Stimulated activated memory B cell treated with anti-CD40 and anti-IgM and Interleukin-4, amounts not matched to agents 10 μg/mL and 1 μg/mL and 100 μg/mL, for 72 hours (primary cell): Measurements from ENCODE around the gene SEMA3A.
"Not testable (repeated sequence)": the region's sequence is repeated elsewhere in the genome, so short reads cannot be mapped to it uniquely, and the experiment has no call there.

Experiments used
- ATAC-seq: fragments of 150-1000 bp; cut with Tn5 transposase; 2 replicates; pipeline ENCODE4 v1.10.0; 2021
- H3K27ac Mint-ChIP-seq: one replicate; pipeline ENCODE4 v1.8.0; 2022; ENCODE audit warnings: mild to moderate bottlenecking, mixed read lengths
- H3K27me3 Mint-ChIP-seq: one replicate; pipeline ENCODE4 v1.8.0; 2022; ENCODE audit warnings: mixed read lengths
- H3K36me3 Mint-ChIP-seq: one replicate; pipeline ENCODE4 v1.8.0; 2022; ENCODE audit warnings: mixed read lengths
- H3K4me1 Mint-ChIP-seq: one replicate; pipeline ENCODE4 v1.8.0; 2022; ENCODE audit warnings: mixed read lengths
- H3K4me3 Mint-ChIP-seq: one replicate; pipeline ENCODE4 v1.8.0; 2022; ENCODE audit warnings: mild to moderate bottlenecking, moderate library complexity, mixed read lengths
- H3K9me3 Mint-ChIP-seq: one replicate; pipeline ENCODE4 v1.8.0; 2022; ENCODE audit warnings: mixed read lengths

The SEMA3A gene

DNA sequence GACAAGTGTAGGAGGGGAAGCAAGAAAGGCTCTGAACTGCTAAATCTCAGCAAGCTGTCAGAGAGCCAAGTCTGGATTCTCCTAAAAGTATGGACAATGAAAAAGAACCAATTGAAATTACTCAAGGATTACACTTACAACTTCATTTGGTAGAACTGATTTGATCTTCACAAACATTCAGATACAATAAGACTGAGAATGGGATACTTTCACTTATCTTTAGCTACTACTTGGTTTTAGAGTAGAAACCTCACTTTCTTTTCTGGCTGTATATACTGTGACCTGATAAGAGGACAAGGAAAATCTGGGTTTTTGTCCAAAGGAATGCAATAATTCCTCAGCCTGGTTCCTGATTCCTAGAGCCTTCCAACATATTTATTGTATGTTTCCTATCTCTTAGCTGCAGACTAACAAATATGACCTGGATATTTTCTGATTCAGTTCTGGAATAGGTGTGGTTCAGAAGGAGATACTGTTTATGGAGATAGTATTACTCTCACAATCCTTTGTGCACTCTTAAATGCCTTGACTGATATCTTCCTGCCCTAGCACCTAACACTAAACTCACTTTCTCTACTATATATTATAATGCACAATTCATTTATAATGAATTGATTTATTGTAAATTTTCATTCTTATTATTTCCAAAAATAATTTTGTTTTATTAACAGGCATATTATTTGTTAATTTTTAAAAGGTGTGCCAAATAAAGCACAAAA, 7.3 kb downstream of the SEMA3A start:
- Mint-ChIP-seq H3K27ac (no peak overlapping the region), H3K27me3 (no peaks in the 10 kb centered on the region), H3K4me1 (no peaks in the 10 kb centered on the region), H3K36me3 (no peaks in the 10 kb centered on the region), H3K4me3 (no peak overlapping the region), H3K9me3 (peaks cover 3% of the 10 kb centered on the region)
- no peak for ATAC-seq

DNA sequence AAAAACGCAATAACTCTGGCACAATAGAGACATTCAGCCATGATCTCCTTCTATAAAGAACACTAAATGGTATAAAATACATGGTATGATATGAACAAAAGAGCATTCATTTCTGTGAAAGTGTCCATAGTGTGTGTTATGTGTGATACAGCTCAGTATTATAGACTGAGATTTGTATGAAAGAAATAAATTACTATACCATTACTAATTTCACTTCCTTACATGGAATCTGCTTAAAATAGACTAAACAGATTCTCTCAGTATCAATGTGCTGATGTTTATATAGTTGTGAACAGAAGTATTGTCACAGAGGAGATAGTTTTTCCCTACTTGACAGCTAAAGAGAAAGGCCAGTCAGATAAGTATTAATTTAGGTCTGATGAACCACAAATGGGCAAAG, 10.8 kb downstream of the SEMA3A start:
- H3K9me3 Mint-ChIP-seq = peaks cover 3% of the 10 kb centered on the region
- no peaks in the 10 kb centered on the region for H3K27me3 Mint-ChIP-seq
- ATAC-seq = no peak
- H3K27ac Mint-ChIP-seq = no peak overlapping the region
- H3K4me3 Mint-ChIP-seq = no peak overlapping the region
- no peaks in the 10 kb centered on the region for H3K36me3 Mint-ChIP-seq
- H3K4me1 Mint-ChIP-seq = no peaks in the 10 kb centered on the region

GRCh38 chr7:84182301-84182700, 12.3 kb downstream of the SEMA3A start:
- Mint-ChIP-seq H3K4me1 (no peaks in the 10 kb centered on the region), H3K4me3 (no peak overlapping the region), H3K36me3 (no peaks in the 10 kb centered on the region), H3K27me3 (no peaks in the 10 kb centered on the region), H3K27ac (no peak overlapping the region), H3K9me3 (peaks cover 3% of the 10 kb centered on the region)
- ATAC-seq = no peak

DNA sequence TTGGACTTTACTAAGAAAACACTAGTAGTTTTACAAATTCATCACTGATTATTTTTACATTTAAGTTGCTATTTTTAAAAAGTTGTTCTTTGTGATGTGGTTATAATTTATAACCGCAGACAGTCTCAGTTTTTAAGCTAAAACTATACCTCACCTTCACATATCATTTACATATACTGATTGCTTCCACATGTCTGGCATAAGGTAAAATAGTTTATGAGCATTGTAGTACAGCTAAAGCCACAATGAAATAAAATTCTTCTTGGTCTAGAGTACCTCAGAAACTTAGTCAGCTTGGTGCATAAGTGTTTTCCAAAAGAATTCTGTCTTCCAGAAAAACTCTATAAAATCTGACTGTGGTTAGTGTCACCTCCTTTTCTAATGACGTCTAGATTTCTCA, 13.0 kb downstream of the SEMA3A start:
- Mint-ChIP-seq H3K9me3 (peaks cover 3% of the 10 kb centered on the region), H3K36me3 (no peaks in the 10 kb centered on the region), H3K27ac (no peak overlapping the region), H3K4me1 (no peaks in the 10 kb centered on the region), H3K27me3 (no peaks in the 10 kb centered on the region), H3K4me3 (no peak overlapping the region)
- no peak for ATAC-seq

DNA sequence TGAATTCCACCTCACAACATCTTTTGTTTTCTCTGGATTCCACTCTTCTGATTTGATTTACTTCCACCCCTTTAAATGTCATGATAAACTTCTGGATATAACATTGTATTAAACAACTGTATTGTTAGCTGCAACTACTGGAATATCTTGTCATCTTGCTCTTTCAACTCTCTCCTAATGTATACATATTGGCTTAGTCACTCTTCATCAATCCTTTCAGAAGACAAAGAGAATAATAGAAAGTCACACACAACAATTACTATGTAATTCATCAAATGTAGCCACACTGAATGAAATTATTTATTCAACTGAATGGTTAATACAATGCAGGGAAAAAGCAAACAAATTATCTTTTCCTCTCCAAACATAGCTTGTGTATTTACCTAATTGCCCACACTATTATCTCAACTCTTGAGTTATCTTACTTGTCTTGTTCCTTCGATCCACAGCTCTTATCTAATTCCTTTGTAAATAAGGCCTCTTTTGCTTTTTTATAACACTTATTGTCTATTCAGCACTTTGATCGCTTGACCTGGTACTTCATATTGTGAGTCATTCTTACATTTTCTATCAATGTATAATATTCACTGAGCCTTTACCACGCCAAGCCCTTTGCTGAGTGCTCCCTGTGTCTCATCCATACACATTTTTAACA, 16.7 kb downstream of the SEMA3A start:
- H3K27me3 Mint-ChIP-seq = no peaks in the 10 kb centered on the region
- no peak overlapping the region for H3K4me3 Mint-ChIP-seq
- H3K9me3 Mint-ChIP-seq = no peaks in the 10 kb centered on the region
- no peak overlapping the region for H3K27ac Mint-ChIP-seq
- H3K36me3 Mint-ChIP-seq = no peaks in the 10 kb centered on the region
- no peak for ATAC-seq
- no peaks in the 10 kb centered on the region for H3K4me1 Mint-ChIP-seq

DNA sequence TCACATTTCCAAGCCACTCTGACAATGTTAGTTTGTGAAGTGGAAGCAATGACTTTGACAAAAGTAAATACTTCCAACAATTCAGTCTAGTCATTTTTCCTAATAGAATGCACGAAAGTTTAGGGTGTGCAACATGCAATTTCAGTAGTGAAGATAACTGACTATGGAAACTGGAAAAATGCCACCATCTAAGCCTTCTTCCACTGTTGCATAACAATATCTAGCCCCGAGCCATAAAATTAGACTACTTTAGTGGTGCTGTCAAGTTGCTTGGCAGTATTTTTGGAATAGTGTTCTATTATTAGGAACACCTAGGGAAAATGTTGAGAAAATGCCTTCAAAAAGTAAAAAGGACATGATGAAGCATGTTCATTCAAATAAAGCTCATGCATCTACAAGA, 17.9 kb downstream of the SEMA3A start:
- no peak for ATAC-seq
- Mint-ChIP-seq H3K36me3 (no peaks in the 10 kb centered on the region), H3K27me3 (no peaks in the 10 kb centered on the region), H3K4me1 (no peaks in the 10 kb centered on the region), H3K27ac (no peak overlapping the region), H3K9me3 (no peaks in the 10 kb centered on the region), H3K4me3 (no peak overlapping the region)

GRCh38 chr7:84175461-84175860, 19.1 kb downstream of the SEMA3A start:
- Mint-ChIP-seq H3K27ac (no peak overlapping the region), H3K4me1 (no peaks in the 10 kb centered on the region)

DNA sequence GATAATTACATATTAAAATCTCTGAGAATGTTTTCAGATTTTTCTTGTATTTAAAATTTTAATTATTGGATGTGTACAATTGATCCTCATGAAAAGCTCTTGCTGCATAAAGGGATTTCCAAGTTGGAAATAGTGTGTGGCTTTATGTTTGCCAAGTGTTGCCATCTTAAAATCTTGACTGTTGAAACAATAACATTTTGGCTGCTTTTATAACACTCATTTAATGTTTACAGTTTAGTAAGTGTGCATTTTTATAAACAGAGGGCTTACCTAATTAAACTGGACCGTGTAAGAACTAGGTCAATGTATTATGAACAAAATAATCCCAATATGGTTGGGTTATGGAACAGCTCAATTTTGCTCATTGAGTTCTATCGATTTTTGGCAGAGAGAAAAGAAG, 23.9 kb downstream of the SEMA3A start:
- Mint-ChIP-seq H3K4me3 (no peak overlapping the region), H3K27me3 (no peaks in the 10 kb centered on the region), H3K9me3 (no peaks in the 10 kb centered on the region), H3K4me1 (no peaks in the 10 kb centered on the region), H3K36me3 (no peaks in the 10 kb centered on the region), H3K27ac (no peak overlapping the region)
- no peak for ATAC-seq

More at GRCh38 chr7:84175461-84175860, 19.1 kb downstream of the SEMA3A start:
- Mint-ChIP-seq H3K36me3 (no peaks in the 10 kb centered on the region), H3K9me3 (no peaks in the 10 kb centered on the region), H3K27me3 (no peaks in the 10 kb centered on the region), H3K4me3 (no peak overlapping the region)
- no peak for ATAC-seq

DNA sequence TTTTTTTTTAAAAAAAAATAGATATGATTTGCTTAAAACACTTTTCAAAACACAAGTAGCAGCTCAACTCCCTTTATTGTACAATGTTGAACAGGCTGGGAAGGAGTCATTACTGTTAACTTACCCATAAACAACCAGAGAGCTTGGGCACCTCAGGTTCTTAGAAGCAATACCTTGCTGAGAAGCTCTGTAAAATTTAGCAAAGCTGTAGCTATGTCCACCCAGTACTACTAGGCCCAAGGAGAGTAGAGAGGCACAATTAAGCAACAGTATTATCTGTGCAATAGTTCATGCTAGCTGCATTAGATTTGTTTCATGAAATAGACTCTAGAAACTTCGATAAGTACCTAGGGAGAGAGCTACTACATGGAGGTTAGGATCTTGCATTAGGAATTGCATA, 32.0 kb downstream of the SEMA3A start:
- H3K36me3 Mint-ChIP-seq = no peaks in the 10 kb centered on the region
- no peaks in the 10 kb centered on the region for H3K4me1 Mint-ChIP-seq
- H3K27me3 Mint-ChIP-seq = no peaks in the 10 kb centered on the region
- H3K4me3 Mint-ChIP-seq = no peak overlapping the region
- H3K9me3 Mint-ChIP-seq = peaks cover 2% of the 10 kb centered on the region
- no peak overlapping the region for H3K27ac Mint-ChIP-seq
- ATAC-seq = no peak

GRCh38 chr7:84162125-84162524, 32.5 kb downstream of the SEMA3A start:
- no peak for ATAC-seq
- Mint-ChIP-seq H3K9me3 (peaks cover 3% of the 10 kb centered on the region), H3K27me3 (no peaks in the 10 kb centered on the region), H3K27ac (no peak overlapping the region), H3K36me3 (no peaks in the 10 kb centered on the region), H3K4me1 (no peaks in the 10 kb centered on the region), H3K4me3 (no peak overlapping the region)

- Mint-ChIP-seq H3K4me3 (no peak overlapping the region), H3K4me1 (no peaks in the 10 kb centered on the region), H3K36me3 (no peaks in the 10 kb centered on the region), H3K27ac (no peak overlapping the region), H3K9me3 (peaks cover 3% of the 10 kb centered on the region), H3K27me3 (no peaks in the 10 kb centered on the region)
- ATAC-seq = no peak
These were observed 33.2 kb downstream of the SEMA3A start for GRCh38 chr7:84161398-84161797.

- Mint-ChIP-seq H3K9me3 (peaks cover 3% of the 10 kb centered on the region), H3K27me3 (no peaks in the 10 kb centered on the region), H3K27ac (no peak overlapping the region), H3K4me1 (no peaks in the 10 kb centered on the region), H3K4me3 (no peak overlapping the region), H3K36me3 (no peaks in the 10 kb centered on the region)
- no peak for ATAC-seq
These were observed 35.2 kb downstream of the SEMA3A start for GRCh38 chr7:84159435-84159834.

DNA sequence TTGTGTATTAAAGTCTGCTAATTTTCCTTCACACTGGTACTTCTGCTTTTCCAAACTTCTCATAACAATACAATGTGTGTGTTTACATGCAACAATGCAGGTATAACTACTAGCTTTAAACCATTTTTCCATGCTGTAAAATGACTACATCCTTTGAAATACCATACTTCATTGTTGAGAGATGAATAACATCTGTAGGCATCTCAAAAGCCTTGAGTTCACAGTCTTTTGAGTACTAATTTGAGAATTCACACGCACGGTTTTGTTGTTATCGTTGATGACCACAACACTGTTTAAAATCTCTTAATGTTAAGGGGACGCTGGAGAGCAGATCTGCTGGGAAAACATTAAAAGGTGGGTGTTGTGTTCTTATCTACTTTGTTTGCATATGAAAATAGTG, 37.4 kb downstream of the SEMA3A start:
- Mint-ChIP-seq H3K4me3 (no peak overlapping the region), H3K36me3 (no peaks in the 10 kb centered on the region), H3K9me3 (peaks cover 3% of the 10 kb centered on the region), H3K27ac (no peak overlapping the region), H3K27me3 (no peaks in the 10 kb centered on the region), H3K4me1 (no peaks in the 10 kb centered on the region)
- no peak for ATAC-seq

DNA sequence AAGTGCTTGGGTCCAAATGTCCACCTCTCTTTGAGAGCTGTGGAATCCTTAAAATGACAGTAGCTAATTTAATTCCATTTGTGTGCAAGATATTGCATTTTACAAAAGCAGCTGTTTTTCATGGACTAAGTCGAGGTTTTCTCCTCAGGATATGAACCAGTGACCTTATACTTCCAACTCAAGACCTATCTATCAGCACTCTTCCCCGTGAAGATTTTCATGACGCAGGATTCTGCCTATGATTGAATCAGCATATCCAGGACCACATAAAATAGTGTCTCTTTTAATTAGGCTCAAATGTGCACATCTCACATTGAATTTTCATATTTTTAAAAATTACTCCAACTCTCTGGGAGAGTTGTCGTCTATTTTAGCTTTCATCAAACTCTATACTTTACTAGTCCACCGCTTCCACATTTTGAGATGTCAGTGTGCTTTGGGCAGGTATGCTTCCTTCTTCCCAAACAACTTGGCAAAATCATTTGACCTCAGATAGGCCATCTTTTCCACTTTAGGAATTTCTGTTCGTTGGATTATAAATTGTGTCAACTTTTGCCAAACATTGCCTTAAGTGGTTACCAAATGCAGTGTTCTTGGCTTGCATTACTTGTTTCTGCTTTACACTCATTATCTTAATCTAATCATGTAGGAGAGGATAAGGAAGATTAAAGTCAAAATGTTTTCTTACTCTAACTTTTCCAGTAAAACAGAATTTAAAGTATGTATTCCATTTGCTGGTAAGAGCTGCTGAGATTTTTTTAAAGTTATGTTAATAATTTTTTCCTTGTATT, 39.4 kb downstream of the SEMA3A start:
- Mint-ChIP-seq H3K4me3 (no peak overlapping the region), H3K9me3 (peaks cover 3% of the 10 kb centered on the region), H3K36me3 (no peaks in the 10 kb centered on the region), H3K4me1 (no peaks in the 10 kb centered on the region), H3K27ac (no peak overlapping the region), H3K27me3 (no peaks in the 10 kb centered on the region)
- ATAC-seq = no peak

DNA sequence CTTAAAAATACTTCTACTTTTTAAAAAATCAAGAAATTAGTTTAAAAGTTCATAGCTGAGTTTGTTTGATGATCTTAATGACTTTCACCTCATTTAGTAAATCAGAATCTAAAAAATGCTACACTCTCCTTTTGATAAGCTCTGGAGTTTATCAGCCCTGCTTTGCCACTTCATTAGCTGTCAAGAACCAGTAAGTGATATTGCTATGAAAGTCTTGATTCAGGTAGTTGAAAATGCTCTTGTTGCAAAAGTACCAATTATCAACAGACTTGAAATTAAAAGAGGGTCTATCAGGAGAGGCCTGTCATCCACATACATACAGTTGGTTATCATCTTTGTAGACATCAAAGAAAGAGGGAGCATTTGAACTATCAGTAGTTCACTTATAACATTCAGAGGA, 41.6 kb downstream of the SEMA3A start:
- Mint-ChIP-seq H3K9me3 (peaks cover 3% of the 10 kb centered on the region), H3K36me3 (no peaks in the 10 kb centered on the region), H3K4me3 (no peak overlapping the region), H3K27ac (no peak overlapping the region), H3K27me3 (no peaks in the 10 kb centered on the region), H3K4me1 (no peaks in the 10 kb centered on the region)
- no peak for ATAC-seq

GRCh38 chr7:84150370-84150769, 44.2 kb downstream of the SEMA3A start:
- H3K4me1 Mint-ChIP-seq, H3K4me3 Mint-ChIP-seq, H3K9me3 Mint-ChIP-seq, H3K36me3 Mint-ChIP-seq, H3K27ac Mint-ChIP-seq, ATAC-seq, H3K27me3 Mint-ChIP-seq: not testable (repeated sequence)
